ENCODE data around the gene MEI1. TPM values are rescaled to one million over a fixed set of nuclear protein-coding genes. Genes with fewer than 3 reads are reported as not detected.

Gene MEI1
- total RNA-seq, 1 experiment from 2014 or later = 0.20 TPM

DNA sequence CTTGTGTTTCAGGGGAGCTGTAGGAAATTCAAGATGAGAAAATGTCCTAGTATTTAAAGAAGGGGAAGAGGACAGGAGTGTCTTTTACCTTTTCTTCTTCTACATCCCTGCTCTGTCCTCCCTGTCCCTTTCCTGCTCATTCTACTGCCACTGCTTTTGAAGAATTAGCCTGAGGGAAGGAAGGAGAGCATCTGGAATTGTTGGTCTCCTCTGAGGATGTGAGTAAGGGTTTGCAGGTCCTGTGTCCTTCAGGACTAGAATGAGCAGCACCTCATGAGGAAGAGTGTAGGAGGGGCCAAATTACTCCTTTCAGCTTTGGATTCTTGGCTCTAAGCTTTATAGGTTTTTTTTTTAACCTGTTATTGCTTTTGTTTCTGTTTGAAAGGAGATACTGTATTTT, 34.8 kb upstream of the MEI1 start:
- Histone ChIP-seq H3K27ac (ENCODE audit: insufficient read length, low read depth, low read length) (no peak overlapping the region), H2BK120ac (ENCODE audit: low read depth, low read length, poor library complexity, severe bottlenecking) (no peak overlapping the region), H3K79me2 (ENCODE audit: insufficient read depth, low read length) (no peaks in the 10 kb centered on the region), H3K23me2 (ENCODE audit: insufficient read length, low read depth, low read length, poor library complexity, severe bottlenecking) (no peaks in the 10 kb centered on the region), H2AK5ac (ENCODE audit: insufficient read length, low read length) (no peak overlapping the region), H3K18ac (ENCODE audit: insufficient read length, low read depth, low read length) (no peak overlapping the region), H3T11ph (ENCODE audit: low read length) (no peak overlapping the region), H3K79me1 (ENCODE audit: insufficient read depth, low read depth, low read length, poor library complexity, severe bottlenecking) (no peaks in the 10 kb centered on the region), H2BK20ac (ENCODE audit: low read depth, low read length, poor library complexity, severe bottlenecking) (no peak overlapping the region), H3K4me2 (ENCODE audit: insufficient read depth, insufficient read length, low read length) (no peak overlapping the region), H3K27me3 (ENCODE audit: insufficient read depth, low read length) (no peaks in the 10 kb centered on the region), H4K91ac (ENCODE audit: insufficient read length, low read depth, low read length) (no peak overlapping the region), H4K20me1 (ENCODE audit: control insufficient read depth, insufficient read depth, insufficient read length) (no peaks in the 10 kb centered on the region), H3K9me3 (ENCODE audit: control insufficient read depth, low read depth, low read length) (no peaks in the 10 kb centered on the region), H3K14ac (ENCODE audit: insufficient read depth, low read length) (no peak overlapping the region), H3K9ac (ENCODE audit: extremely low read depth, insufficient read length, low read length) (no peak overlapping the region), H4K5ac (ENCODE audit: insufficient read length, low read depth, low read length) (no peak overlapping the region), H3K23ac (ENCODE audit: insufficient read length, low read depth, low read length) (no peak overlapping the region), H3K56ac (ENCODE audit: insufficient read length, low read depth, low read length) (no peak overlapping the region), H3K4ac (ENCODE audit: low read depth, low read length) (no peak overlapping the region), H2BK15ac (ENCODE audit: low read depth, low read length) (no peak overlapping the region), H2BK5ac (ENCODE audit: insufficient read length, low read length) (no peak overlapping the region), H3K4me1 (ENCODE audit: insufficient read depth, low read length) (no peaks in the 10 kb centered on the region), H2AFZ (ENCODE audit: low read length) (no peak overlapping the region), H2BK12ac (ENCODE audit: insufficient read length, low read depth, low read length) (no peak overlapping the region), H4K8ac (replicated peaks; ENCODE audit: insufficient read length, low read depth, low read length) (no peak overlapping the region)
- peaks cover 23 to 54% (median 41%) of the 10 kb centered on the region in 3 experiments for H3K36me3 Mint-ChIP-seq (ENCODE audit: insufficient read depth in 1 of 3, low read depth in 3 of 3)
- H3K4me1 Mint-ChIP-seq = peaks cover 10 to 11% of the 10 kb centered on the region in 2 experiments
- DNase-seq = no peak
- TF ChIP-seq, protein P1, sequence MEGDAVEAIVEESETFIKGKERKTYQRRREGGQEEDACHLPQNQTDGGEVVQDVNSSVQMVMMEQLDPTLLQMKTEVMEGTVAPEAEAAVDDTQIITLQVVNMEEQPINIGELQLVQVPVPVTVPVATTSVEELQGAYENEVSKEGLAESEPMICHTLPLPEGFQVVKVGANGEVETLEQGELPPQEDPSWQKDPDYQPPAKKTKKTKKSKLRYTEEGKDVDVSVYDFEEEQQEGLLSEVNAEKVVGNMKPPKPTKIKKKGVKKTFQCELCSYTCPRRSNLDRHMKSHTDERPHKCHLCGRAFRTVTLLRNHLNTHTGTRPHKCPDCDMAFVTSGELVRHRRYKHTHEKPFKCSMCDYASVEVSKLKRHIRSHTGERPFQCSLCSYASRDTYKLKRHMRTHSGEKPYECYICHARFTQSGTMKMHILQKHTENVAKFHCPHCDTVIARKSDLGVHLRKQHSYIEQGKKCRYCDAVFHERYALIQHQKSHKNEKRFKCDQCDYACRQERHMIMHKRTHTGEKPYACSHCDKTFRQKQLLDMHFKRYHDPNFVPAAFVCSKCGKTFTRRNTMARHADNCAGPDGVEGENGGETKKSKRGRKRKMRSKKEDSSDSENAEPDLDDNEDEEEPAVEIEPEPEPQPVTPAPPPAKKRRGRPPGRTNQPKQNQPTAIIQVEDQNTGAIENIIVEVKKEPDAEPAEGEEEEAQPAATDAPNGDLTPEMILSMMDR (conservative IDR thresholded peaks at IDR 0.05) = no peak
- H3K4me3 Mint-ChIP-seq = no peak overlapping the region
- no peaks in the 10 kb centered on the region for H3K27me3 Mint-ChIP-seq (ENCODE audit: low read depth)
- no peaks in the 10 kb centered on the region for H3K9me3 Mint-ChIP-seq
- H3K27ac Mint-ChIP-seq = peak overlapping the region in 1 of 3 experiments; percentile 42; a peak in 2 of 7 replicates

Data from H9 (cell line).